H9 (cell line): ENCODE measurements around the gene COL11A1. TPM values are rescaled to one million over a fixed set of nuclear protein-coding genes. Genes with fewer than 3 reads are reported as not detected.

Experiments used
- DNase-seq: peaks from one replicate; pipeline ENCODE4 v3.0.0-alpha.2; 2017
- H2AFZ ChIP-seq: one replicate; pipeline ENCODE4 v1.6.1; 2013; ENCODE audit warnings: mild to moderate bottlenecking, low read length, control low read depth, moderate library complexity
- H2AK5ac ChIP-seq: 2 replicates; pipeline ENCODE4 v1.6.1; 2013; ENCODE audit warnings: low read length, control low read depth, mixed read lengths; ENCODE audit not compliant: insufficient read length
- H2BK120ac ChIP-seq: one replicate; pipeline ENCODE4 v1.6.1; 2013; ENCODE audit warnings: low read depth, mild to moderate bottlenecking, low read length, control low read depth, inconsistent platforms; ENCODE audit not compliant: poor library complexity, severe bottlenecking
- H2BK12ac ChIP-seq: 2 replicates; pipeline ENCODE4 v1.6.1; 2013; ENCODE audit warnings: low read length, control low read depth, mixed read lengths, low read depth; ENCODE audit not compliant: insufficient read length
- H2BK15ac ChIP-seq: 2 replicates; pipeline ENCODE4 v1.6.1; 2013; ENCODE audit warnings: low read depth, low read length, control low read depth
- H2BK20ac ChIP-seq: one replicate; pipeline ENCODE4 v1.6.1; 2013; ENCODE audit warnings: low read depth, mild to moderate bottlenecking, low read length, control low read depth, inconsistent platforms; ENCODE audit not compliant: poor library complexity, severe bottlenecking
- H2BK5ac ChIP-seq: 2 replicates; pipeline ENCODE4 v1.6.1; 2013; ENCODE audit warnings: low read length, control low read depth, mixed read lengths; ENCODE audit not compliant: insufficient read length
- H3K14ac ChIP-seq: 2 replicates; pipeline ENCODE4 v1.6.1; 2013; ENCODE audit warnings: low read length, control low read depth; ENCODE audit not compliant: insufficient read depth
- H3K18ac ChIP-seq: 2 replicates; pipeline ENCODE4 v1.6.1; 2013; ENCODE audit warnings: low read depth, mild to moderate bottlenecking, mixed read lengths, low read length, control low read depth; ENCODE audit not compliant: insufficient read length
- H3K23ac ChIP-seq: 2 replicates; pipeline ENCODE4 v1.6.1; 2013; ENCODE audit warnings: low read length, control low read depth, mixed read lengths, low read depth; ENCODE audit not compliant: insufficient read length
- H3K23me2 ChIP-seq: 2 replicates; pipeline ENCODE4 v1.6.1; 2013; ENCODE audit warnings: low read depth, mild to moderate bottlenecking, mixed read lengths, low read length, control low read depth; ENCODE audit not compliant: insufficient read length, poor library complexity, severe bottlenecking
- H3K27ac ChIP-seq: 2 replicates; pipeline ENCODE4 v1.5.1; 2013; ENCODE audit warnings: low read length, control low read depth, mixed read lengths, low read depth; ENCODE audit not compliant: insufficient read length
- H3K27me3 ChIP-seq: 2 replicates; pipeline ENCODE4 v1.6.1; 2013; ENCODE audit warnings: low read length, control low read depth, inconsistent platforms; ENCODE audit not compliant: insufficient read depth
- H3K4ac ChIP-seq: 2 replicates; pipeline ENCODE4 v1.6.1; 2013; ENCODE audit warnings: low read depth, mild to moderate bottlenecking, control low read depth, inconsistent platforms, low read length, moderate library complexity
- H3K4me1 ChIP-seq: 2 replicates; pipeline ENCODE4 v1.6.1; 2013; ENCODE audit warnings: low read length, control low read depth, inconsistent platforms; ENCODE audit not compliant: insufficient read depth
- H3K4me2 ChIP-seq: 2 replicates; pipeline ENCODE4 v1.6.1; 2013; ENCODE audit warnings: low read length, control low read depth, mixed read lengths; ENCODE audit not compliant: insufficient read length, insufficient read depth
- H3K56ac ChIP-seq: 2 replicates; pipeline ENCODE4 v1.6.1; 2013; ENCODE audit warnings: low read depth, mild to moderate bottlenecking, mixed read lengths, low read length, control low read depth; ENCODE audit not compliant: insufficient read length
- H3K79me1 ChIP-seq: 2 replicates; pipeline ENCODE4 v1.6.1; 2013; ENCODE audit warnings: low read depth, mild to moderate bottlenecking, moderate library complexity, low read length, control low read depth, inconsistent platforms; ENCODE audit not compliant: insufficient read depth, poor library complexity, severe bottlenecking
- H3K79me2 ChIP-seq: 2 replicates; pipeline ENCODE4 v1.6.1; 2013; ENCODE audit warnings: low read length, control low read depth, inconsistent platforms; ENCODE audit not compliant: insufficient read depth
- H3K9ac ChIP-seq: 2 replicates; pipeline ENCODE4 v1.6.1; 2013; ENCODE audit warnings: low read length, control low read depth, mixed read lengths; ENCODE audit not compliant: insufficient read length; ENCODE audit errors: extremely low read depth
- H3K9me3 ChIP-seq: one replicate; pipeline ENCODE4 v1.6.1; 2013; ENCODE audit warnings: low read depth, low read length, inconsistent platforms; ENCODE audit not compliant: control insufficient read depth
- H3T11ph ChIP-seq: one replicate; pipeline ENCODE4 v1.6.1; 2013; ENCODE audit warnings: mild to moderate bottlenecking, low read length, control low read depth, inconsistent platforms
- H4K20me1 ChIP-seq: one replicate; pipeline ENCODE4 v1.6.1; 2013; ENCODE audit not compliant: control insufficient read depth, insufficient read length, insufficient read depth
- H4K5ac ChIP-seq: 2 replicates; pipeline ENCODE4 v1.6.1; 2013; ENCODE audit warnings: low read depth, mild to moderate bottlenecking, mixed read lengths, low read length, control low read depth; ENCODE audit not compliant: insufficient read length
- H4K8ac ChIP-seq: replicated peaks from 2 replicates; pipeline ENCODE4 v1.6.1; 2013; ENCODE audit warnings: low read length, control low read depth, mixed read lengths, low read depth; ENCODE audit not compliant: insufficient read length
- H4K91ac ChIP-seq: 2 replicates; pipeline ENCODE4 v1.6.1; 2013; ENCODE audit warnings: low read depth, mild to moderate bottlenecking, moderate library complexity, mixed read lengths, low read length, control low read depth; ENCODE audit not compliant: insufficient read length
- H3K27ac Mint-ChIP-seq, 3 experiments: 2 replicates in 2 of 3; 3 replicates in 1 of 3; pipeline ENCODE4 v1.8.0; 2020 to 2021; ENCODE audit warnings: mixed read lengths in 3 of 3, mild to moderate bottlenecking in 1 of 3, moderate library complexity in 1 of 3
- H3K27me3 Mint-ChIP-seq: 2 replicates; pipeline ENCODE4 v1.8.0; 2021; ENCODE audit warnings: low read depth, mild to moderate bottlenecking, moderate library complexity, mixed read lengths
- H3K36me3 Mint-ChIP-seq, 3 experiments: 2 replicates in 2 of 3; 3 replicates in 1 of 3; pipeline ENCODE4 v1.8.0; 2020 to 2021; ENCODE audit warnings: low read depth in 3 of 3, mixed read lengths in 3 of 3; ENCODE audit not compliant: insufficient read depth in 1 of 3
- H3K4me1 Mint-ChIP-seq, 2 experiments: 2 replicates each; pipeline ENCODE4 v1.8.0; 2020; ENCODE audit warnings: mixed read lengths in 2 of 2
- H3K4me3 Mint-ChIP-seq, 2 experiments: 2 replicates in 1 of 2; 3 replicates in 1 of 2; pipeline ENCODE4 v1.8.0; 2020 to 2021; ENCODE audit warnings: mild to moderate bottlenecking in 2 of 2, mixed read lengths in 2 of 2, moderate library complexity in 1 of 2
- H3K9me3 Mint-ChIP-seq, 2 experiments: 2 replicates in 1 of 2; 3 replicates in 1 of 2; pipeline ENCODE4 v1.8.0; 2020; ENCODE audit warnings: mild to moderate bottlenecking in 2 of 2, mixed read lengths in 2 of 2, moderate library complexity in 1 of 2
- CTCF ChIP-seq: fragments of 200-600 bp; sonication (generic); conservative IDR thresholded peaks from 3 replicates; pipeline ENCODE4 v1.8.0; 2021; ENCODE audit warnings: antibody characterized with exemption, mild to moderate bottlenecking
- WGBS: extraction: QIAGEN DNeasy Blood & Tissue Kit; methylation state at CpG from one replicate; pipeline ENCODE4 v1.1.7; 2013; ENCODE audit warnings: missing lambda C conversion rate, low lambda C conversion rate, mixed read lengths; ENCODE audit not compliant: insufficient read length; ENCODE audit errors: extremely low coverage; 5-methylcytosine and 5-hydroxymethylcytosine counted together
- total RNA-seq: library from RNA; stranded (reverse); gene quantifications from 2 replicates; pipeline ENCODE4 v1.2.1, GENCODE V29; 2021

Gene COL11A1
- total RNA-seq, 1 experiment from 2014 or later, result 7.5 TPM

- no peak overlapping the region for H3K4me3 Mint-ChIP-seq
- no peak overlapping the region for H2BK5ac ChIP-seq
- no peak overlapping the region for H2BK12ac ChIP-seq
- no peak overlapping the region for H3K18ac ChIP-seq
- H2AK5ac ChIP-seq, result no peak overlapping the region
- no peak for TF ChIP-seq CTCF
- H3K79me2 ChIP-seq, result no peaks in the 10 kb centered on the region; the same call in 1 of the 2 replicates
- no CpG with 5 or more reads among the region's 1 CpG for WGBS
- H3K9me3 ChIP-seq, result no peaks in the 10 kb centered on the region
- no peak overlapping the region for H4K8ac ChIP-seq
- H3K79me1 ChIP-seq, result no peaks in the 10 kb centered on the region
- no peak overlapping the region for H2BK20ac ChIP-seq
- H4K20me1 ChIP-seq, result no peaks in the 10 kb centered on the region
- no peak overlapping the region for H2BK120ac ChIP-seq
- H3K27me3 ChIP-seq, result no peaks in the 10 kb centered on the region
- H3K56ac ChIP-seq, result no peak overlapping the region
- H3K23ac ChIP-seq, result no peak overlapping the region
- no peaks in the 10 kb centered on the region for H3K27me3 Mint-ChIP-seq
- H3K14ac ChIP-seq, result no peak overlapping the region
- no peak overlapping the region for H4K5ac ChIP-seq
- no peak overlapping the region for H3K27ac Mint-ChIP-seq
- H2BK15ac ChIP-seq, result no peak overlapping the region
- H4K91ac ChIP-seq, result no peak overlapping the region
- H3K4ac ChIP-seq, result no peak overlapping the region
- no peak overlapping the region for H3T11ph ChIP-seq
- no peak overlapping the region for H3K4me2 ChIP-seq
- H3K23me2 ChIP-seq, result no peaks in the 10 kb centered on the region
- no peak overlapping the region for H3K27ac ChIP-seq
- no peak for DNase-seq
- H3K9me3 Mint-ChIP-seq, result no peaks in the 10 kb centered on the region
- no peaks in the 10 kb centered on the region for H3K4me1 ChIP-seq
- no peak overlapping the region for H2AFZ ChIP-seq
- H3K4me1 Mint-ChIP-seq, result peaks cover 0 to 5% of the 10 kb centered on the region in 2 experiments; a peak in 2 of 4 replicates
- no peaks in the 10 kb centered on the region for H3K36me3 Mint-ChIP-seq
- H3K9ac ChIP-seq, result no peak overlapping the region
These were observed 6.9 kb downstream of the COL11A1 start for GRCh38 chr1:103101399-103101798.
